GM13976 (cell line): Measurements from ENCODE around the gene ITFG2.

Experiments
- DNase-seq: peaks from one replicate; pipeline ENCODE4 v3.0.0; 2012; ENCODE audit warnings: low spot score
- in situ Hi-C: fragments of 300-500 bp; cut with MboI; formaldehyde crosslinking; loops from one replicate; pipeline ENCODE4 v1.12.0; 2022; ENCODE audit warnings: low sequenced_read_pairs, mixed read lengths, inconsistent platforms; ENCODE audit not compliant: unreplicated experiment
- TF ChIP-seq, protein P1 (sequence below): IDR thresholded peaks from 2 replicates; pipeline ENCODE4 v1.5.1; 2012; ENCODE audit warnings: borderline replicate concordance, mild to moderate bottlenecking; ENCODE audit not compliant: insufficient read depth; ENCODE audit errors: extremely low read depth, missing control alignments, control extremely low read depth

Gene ITFG2

DNA sequence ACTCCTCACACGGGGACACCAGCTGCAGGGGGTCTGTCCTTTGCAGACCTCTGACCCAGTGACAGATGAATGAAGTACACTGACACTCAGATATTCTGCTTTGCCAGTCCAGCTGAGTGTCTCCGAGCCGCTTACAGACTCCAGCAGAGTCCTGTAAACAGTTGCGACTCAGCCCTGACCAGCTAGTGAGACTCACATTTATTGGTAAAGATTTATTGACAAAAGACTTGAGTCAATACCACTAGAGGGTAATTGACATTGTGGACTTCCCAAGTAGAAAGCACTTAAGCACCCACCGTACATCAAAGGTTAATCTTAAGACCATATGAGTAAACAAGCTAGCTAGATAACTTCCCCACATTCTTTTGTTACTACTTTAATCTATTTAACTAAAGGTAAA lies 27.5 kb upstream of the ITFG2 start:
- TF ChIP-seq, protein P1, sequence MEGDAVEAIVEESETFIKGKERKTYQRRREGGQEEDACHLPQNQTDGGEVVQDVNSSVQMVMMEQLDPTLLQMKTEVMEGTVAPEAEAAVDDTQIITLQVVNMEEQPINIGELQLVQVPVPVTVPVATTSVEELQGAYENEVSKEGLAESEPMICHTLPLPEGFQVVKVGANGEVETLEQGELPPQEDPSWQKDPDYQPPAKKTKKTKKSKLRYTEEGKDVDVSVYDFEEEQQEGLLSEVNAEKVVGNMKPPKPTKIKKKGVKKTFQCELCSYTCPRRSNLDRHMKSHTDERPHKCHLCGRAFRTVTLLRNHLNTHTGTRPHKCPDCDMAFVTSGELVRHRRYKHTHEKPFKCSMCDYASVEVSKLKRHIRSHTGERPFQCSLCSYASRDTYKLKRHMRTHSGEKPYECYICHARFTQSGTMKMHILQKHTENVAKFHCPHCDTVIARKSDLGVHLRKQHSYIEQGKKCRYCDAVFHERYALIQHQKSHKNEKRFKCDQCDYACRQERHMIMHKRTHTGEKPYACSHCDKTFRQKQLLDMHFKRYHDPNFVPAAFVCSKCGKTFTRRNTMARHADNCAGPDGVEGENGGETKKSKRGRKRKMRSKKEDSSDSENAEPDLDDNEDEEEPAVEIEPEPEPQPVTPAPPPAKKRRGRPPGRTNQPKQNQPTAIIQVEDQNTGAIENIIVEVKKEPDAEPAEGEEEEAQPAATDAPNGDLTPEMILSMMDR: no peak

GRCh38 chr12:2791089-2791488 lies 21.4 kb upstream of the ITFG2 start:
- no peak for DNase-seq
- TF ChIP-seq, protein P1: no peak
- in situ Hi-C loops: no loop called here

More for the DNA sequence above, 27.5 kb upstream of the ITFG2 start:
- in situ Hi-C loops: no loop called here
- DNase-seq: no peak

GRCh38 chr12:2792671-2793500 lies 19.6 kb upstream of the ITFG2 start:
- in situ Hi-C loops: no loop called here
- no peak for DNase-seq
- TF ChIP-seq, protein P1: no peak

DNA sequence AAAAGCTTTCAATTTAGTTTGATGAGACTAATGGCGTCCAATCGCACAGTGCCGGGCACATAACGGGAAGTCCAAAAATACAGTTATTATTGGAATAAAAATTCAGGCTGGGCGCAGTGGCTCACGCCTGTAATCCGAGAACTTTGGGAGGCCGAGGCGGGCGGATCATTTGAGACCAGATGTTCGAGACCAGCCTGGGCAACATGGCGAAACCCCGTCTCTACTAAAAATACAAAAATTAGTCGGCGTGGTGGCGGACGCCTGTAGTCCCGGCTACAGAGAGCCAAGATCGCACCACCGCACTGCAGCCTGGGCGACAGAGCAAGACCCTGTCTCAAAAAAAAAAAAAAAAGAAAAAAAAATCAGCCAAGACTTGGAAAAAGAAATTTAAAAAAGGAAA lies 18.9 kb upstream of the ITFG2 start:
- no peak for DNase-seq
- in situ Hi-C loops: no loop called here
- TF ChIP-seq, protein P1: no peak

DNA sequence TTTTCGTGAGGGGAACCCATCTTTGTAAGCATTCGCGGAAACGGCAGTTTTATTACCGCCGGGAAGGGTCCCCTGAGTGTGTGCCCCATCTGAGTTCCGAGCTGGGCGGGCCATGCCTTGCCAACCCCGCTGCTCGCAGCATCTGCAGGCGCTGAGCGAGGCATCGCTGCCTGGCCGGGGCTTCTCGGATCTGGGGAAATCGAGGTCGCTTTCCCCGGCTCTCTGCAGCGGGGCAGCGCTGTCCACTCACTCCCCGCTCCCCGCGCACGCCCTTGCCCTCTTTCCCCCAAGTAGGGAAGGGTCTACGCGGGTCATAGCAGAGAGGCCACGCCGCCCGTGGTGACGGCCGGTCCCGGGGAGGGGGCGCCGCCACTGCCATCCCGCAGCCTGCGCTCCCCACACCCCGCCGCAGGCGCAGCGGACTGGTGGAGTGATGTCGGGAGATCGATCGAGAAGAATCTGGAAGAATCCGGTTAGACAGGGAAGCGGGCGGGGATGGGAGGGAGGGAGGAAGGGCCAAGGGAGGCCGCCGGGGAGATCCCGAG lies 18.2 kb upstream of the ITFG2 start:
- in situ Hi-C loops: no loop called here
- TF ChIP-seq, protein P1: no peak
- peak; percentile 50 for DNase-seq

GRCh38 chr12:2794736-2795289 lies 17.7 kb upstream of the ITFG2 start, which contains the start of gene FKBP4:
Gene FKBP4 (plus strand): TSS chr12:2794970. CDS start chr12:2795140, 170 bp downstream.
- peak; percentile 97 for DNase-seq
- in situ Hi-C loops: no loop called here
- TF ChIP-seq, protein P1: no peak
